ENCODE results near the gene ARHGAP4.

ARHGAP4 gene

GRCh38 chrX:153961292-153961691 is 35.2 kb upstream of the ARHGAP4 start:
- DNase-seq = no peak

- no peak for DNase-seq
Measured at GRCh38 chrX:153960786-153961185, 34.7 kb upstream of the ARHGAP4 start.

- DNase-seq = no peak
Measured at GRCh38 chrX:153960077-153960476, 34.0 kb upstream of the ARHGAP4 start.

- DNase-seq = no peak
Measured at GRCh38 chrX:153959649-153960048, 33.6 kb upstream of the ARHGAP4 start.

- DNase-seq = no peak
Measured at GRCh38 chrX:153958605-153959004, 32.5 kb upstream of the ARHGAP4 start.

- DNase-seq = no peak
Measured at GRCh38 chrX:153957224-153957623, 31.2 kb upstream of the ARHGAP4 start.

- DNase-seq = no peak
Measured at GRCh38 chrX:153956044-153956907, 30.2 kb upstream of the ARHGAP4 start.

- DNase-seq = no peak
Measured at GRCh38 chrX:153955228-153955732, 29.2 kb upstream of the ARHGAP4 start.

- DNase-seq = no peak
Measured at GRCh38 chrX:153954558-153955227, 28.6 kb upstream of the ARHGAP4 start.

GRCh38 chrX:153953892-153954557 is 28.0 kb upstream of the ARHGAP4 start:
- DNase-seq = no peak

GRCh38 chrX:153953342-153953830 is 27.3 kb upstream of the ARHGAP4 start:
- no peak for DNase-seq

GRCh38 chrX:153952373-153953026 is 26.4 kb upstream of the ARHGAP4 start:
- no peak for DNase-seq

- DNase-seq = no peak
Measured at GRCh38 chrX:153951683-153952372, 25.8 kb upstream of the ARHGAP4 start.

GRCh38 chrX:153950127-153950526 is 24.1 kb upstream of the ARHGAP4 start:
- DNase-seq = no peak

- no peak for DNase-seq
Measured at GRCh38 chrX:153948847-153949805, 23.1 kb upstream of the ARHGAP4 start.

GRCh38 chrX:153948002-153948466 is 22.0 kb upstream of the ARHGAP4 start:
- no peak for DNase-seq

GRCh38 chrX:153947009-153947769 is 21.1 kb upstream of the ARHGAP4 start:
- DNase-seq = peak; percentile 13

- no peak for DNase-seq
Measured at GRCh38 chrX:153945956-153946943, 20.2 kb upstream of the ARHGAP4 start.

GRCh38 chrX:153944800-153945150 is 18.7 kb upstream of the ARHGAP4 start:
- DNase-seq = no peak
